RPMI8226 (cell line): ENCODE data around the gene CDH19.
A peak's percentile ranks its signal among the peaks of the same experiment; 100 is the strongest.

Source experiments
- DNase-seq: peaks from one replicate; pipeline ENCODE4 v3.0.0-alpha.2; 2015

Gene CDH19, protein sequence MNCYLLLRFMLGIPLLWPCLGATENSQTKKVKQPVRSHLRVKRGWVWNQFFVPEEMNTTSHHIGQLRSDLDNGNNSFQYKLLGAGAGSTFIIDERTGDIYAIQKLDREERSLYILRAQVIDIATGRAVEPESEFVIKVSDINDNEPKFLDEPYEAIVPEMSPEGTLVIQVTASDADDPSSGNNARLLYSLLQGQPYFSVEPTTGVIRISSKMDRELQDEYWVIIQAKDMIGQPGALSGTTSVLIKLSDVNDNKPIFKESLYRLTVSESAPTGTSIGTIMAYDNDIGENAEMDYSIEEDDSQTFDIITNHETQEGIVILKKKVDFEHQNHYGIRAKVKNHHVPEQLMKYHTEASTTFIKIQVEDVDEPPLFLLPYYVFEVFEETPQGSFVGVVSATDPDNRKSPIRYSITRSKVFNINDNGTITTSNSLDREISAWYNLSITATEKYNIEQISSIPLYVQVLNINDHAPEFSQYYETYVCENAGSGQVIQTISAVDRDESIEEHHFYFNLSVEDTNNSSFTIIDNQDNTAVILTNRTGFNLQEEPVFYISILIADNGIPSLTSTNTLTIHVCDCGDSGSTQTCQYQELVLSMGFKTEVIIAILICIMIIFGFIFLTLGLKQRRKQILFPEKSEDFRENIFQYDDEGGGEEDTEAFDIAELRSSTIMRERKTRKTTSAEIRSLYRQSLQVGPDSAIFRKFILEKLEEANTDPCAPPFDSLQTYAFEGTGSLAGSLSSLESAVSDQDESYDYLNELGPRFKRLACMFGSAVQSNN

DNA sequence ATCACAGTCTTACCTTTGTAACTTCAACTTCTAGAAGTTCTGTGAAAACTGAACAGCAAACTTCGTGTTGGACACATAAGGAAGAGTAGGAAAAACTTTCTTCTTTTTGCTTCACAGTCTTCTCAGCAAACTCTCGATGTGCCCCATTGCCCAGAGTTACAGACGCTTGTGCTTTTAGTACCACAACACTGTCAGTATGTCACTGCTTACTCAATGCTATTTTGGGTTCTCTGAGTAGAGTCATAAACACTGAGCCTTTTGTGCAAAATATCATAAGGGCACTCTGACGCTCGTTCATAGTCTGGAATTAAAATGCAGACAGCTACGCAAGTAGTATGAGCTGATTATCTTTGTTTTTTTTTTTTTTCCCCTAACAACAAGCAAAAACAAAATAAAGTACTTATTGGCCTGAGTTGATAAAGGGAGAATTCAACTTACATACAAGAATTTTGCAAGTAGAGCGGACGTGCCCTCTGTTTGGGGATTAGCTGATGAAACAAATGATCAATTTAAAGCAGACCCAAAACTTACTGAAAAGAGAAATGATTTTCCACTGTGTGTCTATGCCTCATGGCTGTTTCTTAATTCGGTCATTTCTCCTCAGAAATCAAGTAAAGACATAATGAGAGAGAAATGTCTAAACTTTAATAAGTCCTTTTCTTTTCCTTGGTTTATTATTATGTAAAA, at the start of gene CDH19:
CDH19 (minus strand) TSS at position 150 of the 687 bp plus-strand sequence. CDS start 31,886 bp downstream, outside the sequence.
- DNase-seq, result no peak

DNA sequence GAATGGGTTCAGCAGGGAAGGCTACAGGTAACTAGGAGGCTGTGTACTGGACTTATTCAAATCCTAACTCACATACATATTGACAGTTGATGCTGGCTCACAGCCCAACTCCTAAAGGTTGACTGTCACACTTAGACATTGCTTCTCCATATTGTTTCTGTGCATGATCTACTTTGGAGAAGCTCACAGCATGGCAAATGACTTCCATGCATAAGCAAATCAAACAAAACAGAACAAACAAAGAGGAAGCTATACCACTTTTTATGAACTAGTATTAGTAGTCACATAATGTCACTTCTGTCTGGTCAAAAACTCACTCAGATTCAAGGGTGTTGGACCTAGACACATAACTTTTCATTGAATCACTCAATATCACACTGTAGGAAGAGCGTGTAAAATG, 43.8 kb upstream of the CDH19 start:
- no peak for DNase-seq

DNA sequence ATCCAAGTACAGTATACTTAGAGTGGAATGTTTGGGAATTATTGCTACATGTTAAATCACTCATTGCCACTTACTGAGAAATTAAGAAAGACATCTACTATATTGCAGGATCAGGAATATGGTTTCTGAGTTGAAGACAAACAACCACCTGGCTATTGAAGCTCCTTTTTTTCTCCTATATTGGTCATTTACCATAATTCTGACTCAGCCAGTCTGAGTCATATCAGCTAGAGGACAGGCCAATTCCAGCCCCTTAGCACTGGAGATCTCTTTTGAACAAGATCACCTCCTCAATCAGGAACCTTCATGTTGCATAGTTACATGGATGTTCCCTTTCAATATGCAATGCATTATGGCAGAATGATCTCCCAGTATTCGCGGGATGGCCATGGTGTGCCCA, 42.7 kb upstream of the CDH19 start:
- no peak for DNase-seq

DNA sequence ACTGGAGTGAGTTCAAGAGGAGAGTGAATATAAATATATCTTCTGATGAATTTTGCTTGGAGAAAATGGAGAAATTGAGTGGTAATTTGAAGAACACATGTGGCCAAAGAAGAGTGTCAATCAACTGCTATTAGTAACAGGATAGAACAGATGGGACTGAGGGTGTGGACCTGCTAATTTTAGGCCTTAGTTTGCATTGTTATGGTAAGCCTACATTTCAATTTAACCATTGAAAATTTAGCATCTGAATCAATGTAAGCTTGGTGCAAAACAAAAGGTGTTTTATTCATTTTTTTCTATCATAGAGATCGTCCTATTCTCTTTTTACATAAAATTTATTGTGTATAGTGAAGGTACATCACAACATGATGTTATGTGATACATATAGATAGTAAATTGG, 42.1 kb upstream of the CDH19 start:
- DNase-seq, result no peak

DNA sequence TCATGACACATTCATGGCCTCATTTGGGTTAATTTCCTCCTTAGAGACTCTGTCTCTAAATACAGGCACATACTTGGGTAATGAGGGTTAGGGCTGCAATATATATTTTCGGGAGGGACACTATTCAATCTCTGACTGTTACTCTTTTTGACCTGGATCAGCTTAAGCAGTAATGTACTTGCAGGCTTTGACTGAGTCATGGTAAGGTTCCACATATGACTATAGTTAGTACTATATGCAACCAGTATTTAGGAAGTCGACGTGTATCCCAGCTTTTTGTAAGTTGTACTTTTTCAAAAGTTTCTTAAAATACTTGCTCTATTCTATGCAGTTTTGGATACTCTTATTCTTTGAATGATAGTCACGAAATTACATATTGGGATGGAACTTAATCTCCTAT, 37.2 kb upstream of the CDH19 start:
- DNase-seq, result no peak

DNA sequence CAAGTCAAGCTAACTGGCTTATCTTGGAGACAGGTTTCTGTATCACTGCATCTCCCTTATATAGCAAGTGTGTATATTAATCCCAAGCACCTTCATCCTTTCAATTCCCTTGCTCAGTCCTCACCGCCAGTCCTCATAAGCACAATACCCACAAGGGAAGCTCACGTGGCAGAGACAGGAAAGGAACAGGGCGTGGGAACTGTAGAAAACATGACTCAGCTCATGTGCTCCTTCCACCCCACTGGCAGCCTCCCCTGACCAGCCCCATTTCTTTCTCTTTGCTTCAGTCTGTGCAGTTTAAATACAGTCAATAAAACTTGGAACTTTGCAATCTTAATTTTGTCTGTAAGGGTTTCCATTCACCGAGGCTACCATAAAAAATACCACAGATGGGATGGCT, 36.5 kb upstream of the CDH19 start:
- peak; percentile 28 for DNase-seq

DNA sequence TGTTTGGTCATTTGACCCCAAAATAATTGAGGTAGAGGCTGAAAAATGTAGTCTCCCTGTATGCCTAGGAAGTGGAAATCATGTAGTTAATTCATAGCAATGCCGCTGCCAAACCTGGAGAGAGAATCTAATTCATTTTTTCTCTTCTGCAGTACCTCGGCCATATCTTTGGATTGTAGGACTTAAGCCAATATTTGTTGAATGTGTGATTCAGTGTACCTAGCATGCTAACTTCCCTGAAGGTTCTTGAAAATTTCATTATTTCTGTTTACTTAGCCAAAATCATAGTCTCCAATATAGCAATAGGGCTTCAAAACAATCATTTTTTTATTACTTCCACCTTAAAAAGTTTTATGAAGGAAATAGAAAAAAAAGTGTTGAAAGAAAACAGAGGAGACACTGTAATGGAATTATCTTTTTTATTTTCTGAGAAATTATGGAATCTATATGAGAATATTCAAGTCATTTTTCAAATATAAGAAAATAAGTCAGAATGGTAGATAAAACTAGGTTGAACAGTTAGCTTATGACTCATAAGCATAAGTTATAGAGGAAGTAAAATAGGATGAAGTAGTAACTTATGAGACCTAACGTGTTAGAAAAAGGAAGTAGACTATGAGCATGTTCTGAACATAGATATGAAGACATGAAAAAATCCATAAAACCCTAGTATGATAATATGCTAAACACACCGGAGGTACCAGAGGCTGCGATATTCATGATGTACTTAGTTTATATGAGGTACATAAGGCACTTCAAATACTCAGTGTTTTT, 35.2 kb upstream of the CDH19 start:
- DNase-seq, result no peak

DNA sequence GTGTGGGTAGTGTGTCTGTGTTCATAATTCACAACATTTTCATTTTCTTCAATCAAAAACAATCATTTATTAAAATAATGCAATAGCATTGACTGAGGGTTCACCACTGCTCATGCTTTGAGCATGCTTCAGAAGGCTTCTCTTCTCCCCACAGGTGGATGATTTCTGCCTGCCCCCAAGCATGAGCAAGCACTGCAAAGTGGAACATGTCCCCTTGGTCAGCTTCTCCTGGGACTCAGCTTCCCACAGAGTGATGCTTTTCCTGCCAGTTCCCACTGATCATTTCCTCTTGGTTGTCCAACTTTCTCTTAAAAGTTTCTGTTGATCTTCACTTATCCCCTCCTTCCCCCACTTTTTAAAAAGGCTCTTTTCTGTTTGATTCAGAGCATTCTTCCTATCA, 31.5 kb upstream of the CDH19 start:
- DNase-seq, result no peak

DNA sequence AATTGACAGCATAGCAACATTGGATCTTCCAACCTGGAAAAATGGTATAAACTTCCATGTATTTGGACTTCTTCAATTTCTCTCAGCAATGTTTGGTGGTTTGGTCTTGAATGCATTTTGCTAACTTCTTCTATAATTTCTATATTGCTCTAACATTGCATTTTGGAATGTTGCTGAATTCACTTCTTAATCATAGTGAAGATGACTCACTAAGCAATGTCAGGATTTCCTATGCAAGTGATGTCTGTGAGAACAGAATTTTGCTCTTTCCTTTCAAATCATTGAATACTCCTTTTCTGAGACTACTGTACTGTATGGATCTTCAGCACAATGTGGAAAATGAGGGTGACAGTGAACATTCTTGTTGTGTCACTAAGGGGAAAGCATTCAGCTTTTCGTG, 28.9 kb upstream of the CDH19 start:
- DNase-seq, result no peak

DNA sequence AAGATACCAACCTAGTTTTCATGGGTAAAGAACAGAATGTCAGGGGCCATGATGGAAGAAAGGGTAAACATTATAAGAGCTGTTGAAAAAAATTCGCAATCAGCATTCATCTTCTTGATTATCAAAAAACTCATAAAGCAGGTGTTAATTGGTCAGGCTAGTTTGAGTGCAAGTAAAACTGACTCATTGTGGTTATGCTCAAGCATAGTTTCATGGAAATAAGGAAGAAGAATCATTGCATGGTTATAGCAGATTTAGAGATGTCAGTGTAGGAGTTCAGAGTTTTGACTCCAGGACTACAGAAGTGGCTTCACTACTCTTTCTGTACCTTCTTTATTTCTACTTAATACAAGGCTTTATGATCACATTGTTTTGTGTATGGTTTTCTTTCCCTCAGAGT, 26.9 kb upstream of the CDH19 start:
- no peak for DNase-seq

DNA sequence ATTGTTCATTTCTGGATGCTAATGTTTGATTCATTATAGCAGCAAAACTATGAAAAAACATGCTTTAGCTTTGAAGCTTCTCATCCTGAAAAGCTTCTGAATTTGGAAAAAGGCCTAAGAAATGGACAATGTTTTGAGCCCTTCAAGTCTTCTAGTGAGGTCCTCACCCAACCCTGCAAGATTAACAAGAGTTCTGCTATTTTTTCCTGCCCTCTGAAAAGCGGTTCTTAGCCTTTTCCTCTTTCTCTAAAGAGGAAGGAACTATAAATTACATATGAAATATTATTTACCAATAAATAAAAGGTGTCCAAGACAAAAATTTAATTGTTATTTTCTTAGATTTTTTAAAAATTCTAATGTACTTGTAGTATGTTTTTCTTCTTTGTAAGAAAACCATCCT, 19.9 kb upstream of the CDH19 start:
- DNase-seq, result no peak

DNA sequence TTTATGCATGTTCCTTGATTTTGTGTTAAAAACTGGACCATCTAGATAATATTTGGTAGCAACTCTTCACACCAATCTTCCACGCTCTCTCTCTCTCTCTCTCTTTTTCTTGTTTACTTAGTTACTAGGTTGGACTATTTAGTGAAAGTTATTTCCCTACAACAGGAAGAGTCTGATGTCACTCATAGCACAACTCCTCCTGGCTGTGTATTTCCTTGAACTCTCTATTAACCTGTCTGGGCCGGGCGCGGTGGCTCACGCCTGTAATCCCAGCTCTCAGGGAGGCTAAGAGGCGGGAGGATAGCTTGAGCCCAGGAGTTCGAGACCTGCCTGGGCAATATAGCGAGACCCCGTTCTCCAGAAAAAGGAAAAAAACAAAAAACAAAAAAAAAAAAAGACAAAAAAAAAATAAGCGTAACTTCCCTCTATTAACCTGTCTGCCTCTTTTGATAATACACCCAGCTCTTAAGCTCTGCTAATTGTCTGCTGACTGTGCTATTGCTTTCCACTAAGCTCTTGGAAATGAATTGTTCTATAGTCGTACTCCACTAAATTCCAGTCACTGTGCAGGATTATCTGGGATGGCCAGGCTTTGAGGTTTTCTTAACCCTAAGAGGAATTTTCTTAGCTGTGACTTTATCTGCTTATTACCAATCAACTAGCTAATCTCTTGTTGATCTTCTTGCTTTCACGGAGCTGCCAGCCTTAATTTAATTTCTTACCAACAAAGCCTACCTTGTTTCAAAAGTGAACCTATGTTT, 18.1 kb upstream of the CDH19 start:
- no peak for DNase-seq

DNA sequence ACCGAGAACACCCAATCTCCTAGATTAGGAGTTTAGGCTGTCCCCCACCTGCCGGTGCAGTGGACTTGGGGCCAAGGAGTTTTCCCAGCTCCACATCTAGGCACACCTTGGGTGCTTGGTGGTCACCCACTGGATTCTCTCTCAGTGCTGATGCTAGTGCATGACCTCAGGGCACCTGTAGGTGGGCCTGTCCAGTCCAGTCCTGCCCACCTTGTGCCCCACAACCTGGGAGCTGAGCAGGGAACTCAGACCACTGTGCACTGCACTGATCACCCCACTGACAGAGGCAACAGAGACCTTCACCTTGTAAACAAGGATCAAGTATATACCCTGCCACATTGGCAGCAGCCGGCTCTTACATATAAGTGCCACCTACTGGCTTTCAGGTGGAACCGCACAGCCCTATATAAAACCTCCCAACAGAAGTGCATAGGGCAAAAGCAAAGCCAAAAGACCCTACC, 12.7 kb upstream of the CDH19 start:
- DNase-seq, result peak; percentile 27

DNA sequence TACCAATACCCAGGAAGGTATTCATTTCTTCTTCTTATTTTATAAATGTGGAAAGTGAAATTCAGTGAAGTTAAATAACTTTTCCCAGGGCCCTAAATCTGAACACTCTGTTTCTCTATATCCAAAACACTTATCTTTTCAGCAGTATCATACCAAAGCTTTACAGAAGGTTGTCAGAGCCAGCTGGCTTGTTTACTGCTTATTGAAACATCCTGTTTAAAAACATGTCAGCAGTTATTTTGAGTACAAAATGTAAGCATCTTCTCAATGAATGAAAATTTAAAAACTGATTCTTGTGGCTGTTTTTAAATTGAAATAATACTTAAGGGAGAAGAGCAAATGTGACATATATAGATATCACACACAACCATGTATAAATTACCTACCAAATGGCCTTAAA, 11.3 kb upstream of the CDH19 start:
- no peak for DNase-seq

DNA sequence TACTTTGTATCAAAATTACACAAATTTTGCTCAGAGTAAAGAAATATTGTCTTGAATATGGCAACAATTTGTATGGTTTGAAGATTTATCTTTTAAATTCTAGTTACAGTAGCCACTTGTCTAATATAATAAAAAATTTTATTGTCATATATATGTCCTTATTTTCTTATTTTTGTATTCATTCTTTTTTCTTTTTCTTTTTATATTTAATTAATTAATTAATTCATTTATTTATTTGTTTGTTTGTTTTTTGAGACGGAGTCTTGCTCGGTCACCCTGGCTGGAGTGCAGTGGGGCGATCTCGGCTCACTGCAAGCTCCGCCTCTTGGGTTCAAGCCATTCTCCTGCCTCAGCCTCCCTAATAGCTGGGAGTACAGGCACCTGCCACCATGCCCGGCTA, 3.7 kb upstream of the CDH19 start:
- DNase-seq, result no peak

DNA sequence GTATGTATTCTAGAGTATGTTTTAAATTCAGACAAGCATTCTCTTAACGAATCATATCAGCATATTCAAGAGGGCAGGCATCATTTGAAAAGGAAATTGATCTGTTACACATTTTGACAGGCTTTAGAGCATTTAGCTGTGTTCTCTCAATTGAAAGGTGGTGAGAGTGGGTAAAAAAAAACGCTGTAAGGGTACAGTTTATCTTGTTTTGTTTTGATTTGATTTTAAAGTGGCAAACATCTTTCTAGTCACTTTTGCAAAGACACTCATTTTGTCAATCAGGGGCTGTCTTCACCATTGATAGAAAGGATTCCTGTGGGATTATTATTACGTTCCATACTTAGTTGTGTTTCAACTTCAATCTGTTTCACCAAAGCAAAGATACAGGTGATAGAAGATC, 2.2 kb downstream of the CDH19 start:
- no peak for DNase-seq

DNA sequence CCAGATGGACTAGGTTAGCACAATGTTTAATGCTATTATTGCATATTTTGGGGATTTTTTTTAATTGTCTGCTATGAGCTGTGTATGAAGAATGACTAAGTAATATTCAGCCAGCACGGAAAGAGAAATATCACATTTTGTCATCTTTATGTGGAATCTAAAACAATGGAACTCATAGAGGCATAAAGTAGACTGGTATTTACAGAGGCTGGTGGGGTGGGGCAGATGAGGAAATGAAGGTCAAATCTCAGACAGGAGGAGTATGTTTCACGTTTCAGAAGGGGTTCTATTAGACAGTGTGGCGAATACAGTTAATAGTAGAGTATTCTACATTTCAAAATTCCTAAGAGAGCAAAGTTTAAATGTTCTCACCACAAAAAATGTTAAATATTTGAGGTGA, 4.7 kb downstream of the CDH19 start:
- DNase-seq, result no peak

DNA sequence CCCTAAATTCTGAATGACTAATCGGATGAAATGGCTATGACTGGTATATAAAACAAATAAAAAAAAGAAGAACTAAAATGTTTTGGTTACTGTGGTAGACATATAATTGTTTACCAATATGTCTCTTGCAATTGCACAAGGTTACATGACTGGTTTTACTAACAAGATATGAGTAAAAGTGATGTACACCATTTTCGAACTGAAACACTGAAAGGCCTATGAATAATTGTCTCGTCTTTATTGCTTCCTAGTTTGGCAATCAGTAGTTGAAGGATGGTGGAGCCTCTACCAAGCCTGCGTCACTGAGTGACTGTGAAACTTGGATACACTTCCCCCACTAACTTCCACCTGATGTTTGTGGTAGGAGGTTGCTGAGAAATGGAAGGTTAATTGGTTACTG, 16.5 kb downstream of the CDH19 start:
- DNase-seq, result no peak

DNA sequence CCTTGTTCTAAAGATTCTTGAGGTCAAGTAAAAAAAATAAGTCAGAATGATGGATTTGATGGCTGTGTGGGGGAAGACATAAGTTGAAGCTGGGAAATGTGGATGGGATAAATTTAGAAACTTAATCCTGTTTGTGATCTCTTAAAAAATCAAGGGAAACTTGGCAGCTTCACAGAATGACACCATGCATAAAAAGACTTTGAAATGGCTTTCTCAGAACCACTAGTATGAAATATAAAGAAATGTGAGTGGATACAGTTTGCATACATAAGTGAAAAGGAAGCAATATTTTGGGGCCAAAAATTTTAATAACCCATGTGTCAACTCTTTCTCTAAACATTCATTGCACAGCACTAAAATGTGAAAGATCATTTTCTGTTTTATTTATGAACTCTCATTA, 21.7 kb downstream of the CDH19 start:
- DNase-seq, result no peak

DNA sequence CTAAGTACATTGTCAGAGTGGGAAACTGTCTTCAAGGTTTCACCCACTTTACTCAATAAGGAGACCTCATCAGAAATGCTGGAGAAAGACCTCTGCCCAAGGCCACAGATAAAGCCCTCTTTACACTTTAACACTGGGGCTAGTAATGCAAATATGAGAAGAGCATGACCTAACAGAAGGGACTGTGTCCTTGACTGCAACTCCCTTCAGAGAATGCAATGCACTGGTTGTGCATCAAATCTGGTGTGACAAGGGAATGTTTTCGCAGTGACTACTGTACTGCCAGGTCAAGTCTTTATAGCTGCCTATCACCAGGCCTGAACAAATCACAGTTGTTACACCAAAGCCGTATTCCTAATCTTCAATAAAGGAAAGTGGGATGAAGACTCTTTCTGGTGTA, 28.6 kb downstream of the CDH19 start:
- DNase-seq, result no peak

DNA sequence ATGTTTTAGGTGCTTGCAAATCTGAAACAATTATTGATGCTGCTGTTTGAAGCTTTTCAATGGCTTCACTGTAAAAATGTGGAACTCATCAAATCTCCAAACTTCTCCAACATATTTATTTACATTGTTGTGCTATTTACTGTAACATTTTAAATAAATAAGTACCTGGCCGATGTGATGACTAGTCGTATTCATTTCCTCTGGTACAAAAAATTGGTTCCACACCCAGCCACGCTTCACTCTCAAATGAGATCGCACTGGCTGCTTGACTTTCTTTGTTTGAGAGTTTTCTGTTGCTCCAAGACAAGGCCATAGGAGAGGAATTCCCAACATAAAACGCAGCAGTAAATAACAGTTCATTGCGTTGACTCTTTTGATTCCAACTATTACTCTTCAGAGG, 32.0 kb downstream of the CDH19 start:
- DNase-seq, result no peak

DNA sequence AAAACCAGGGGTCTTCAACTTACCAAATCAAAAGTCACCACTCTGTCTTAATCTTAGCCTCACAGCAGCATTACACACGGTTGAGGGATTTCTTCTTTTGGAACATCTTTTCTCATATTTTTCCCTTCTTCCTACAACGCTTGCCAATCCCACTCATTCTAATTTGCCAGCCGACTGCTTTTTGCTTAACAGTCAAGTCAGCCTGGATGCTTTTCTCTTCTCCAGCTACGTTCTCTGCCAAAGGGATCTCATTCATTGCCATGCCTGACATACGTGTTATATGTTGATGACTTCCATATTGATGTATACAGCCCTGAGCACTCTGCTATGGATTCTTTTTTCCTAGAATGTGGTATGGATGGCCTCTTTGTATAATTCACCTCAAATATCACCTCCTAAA, 37.3 kb downstream of the CDH19 start:
- no peak for DNase-seq
